ENCODE measurements around the gene HBG2. TPM values are rescaled to one million over a fixed set of nuclear protein-coding genes. Genes with fewer than 3 reads are reported as not detected.

HBG2 gene
- total and polyA plus RNA-seq, 2 of the 4 experiments (the other 2 are of a cell fraction): 0.54 TPM; not detected in 1

GRCh38 chr11:5232821-5233220, 21.8 kb downstream of the HBG2 start:
- H3K4me2 ChIP-seq (ENCODE audit: low read depth, low read length): no peak overlapping the region
- no peak overlapping the region for H4K91ac ChIP-seq (ENCODE audit: insufficient read depth, low read depth, low read length)
- TF ChIP-seq SMC3 (IDR thresholded peaks at IDR 0.05; ENCODE audit: low read depth, low read length) (no peak), RAD21 (IDR thresholded peaks at IDR 0.05; ENCODE audit: low read length) (no peak), MXI1 (IDR thresholded peaks at IDR 0.05; ENCODE audit: borderline replicate concordance, low read depth, low read length) (no peak), MAZ (IDR thresholded peaks at IDR 0.05; ENCODE audit: borderline replicate concordance, low read depth, low read length) (no peak), FOS (IDR thresholded peaks at IDR 0.05; ENCODE audit: low read depth, low read length) (no peak), BHLHE40 (IDR thresholded peaks at IDR 0.05; ENCODE audit: low read depth, low read length) (no peak), RCOR1 (IDR thresholded peaks at IDR 0.05; ENCODE audit: insufficient replicate concordance, low read length) (no peak), MAFK (IDR thresholded peaks at IDR 0.05; ENCODE audit: low read depth, low read length) (no peak), NFE2L2 (IDR thresholded peaks at IDR 0.05; ENCODE audit: low read depth, low read length) (no peak), POLR2A (IDR thresholded peaks at IDR 0.05; ENCODE audit: low read depth, low read length) (no peak), RFX5 (IDR thresholded peaks at IDR 0.05; ENCODE audit: low read depth, low read length) (no peak)
- TF ChIP-seq, protein P1, sequence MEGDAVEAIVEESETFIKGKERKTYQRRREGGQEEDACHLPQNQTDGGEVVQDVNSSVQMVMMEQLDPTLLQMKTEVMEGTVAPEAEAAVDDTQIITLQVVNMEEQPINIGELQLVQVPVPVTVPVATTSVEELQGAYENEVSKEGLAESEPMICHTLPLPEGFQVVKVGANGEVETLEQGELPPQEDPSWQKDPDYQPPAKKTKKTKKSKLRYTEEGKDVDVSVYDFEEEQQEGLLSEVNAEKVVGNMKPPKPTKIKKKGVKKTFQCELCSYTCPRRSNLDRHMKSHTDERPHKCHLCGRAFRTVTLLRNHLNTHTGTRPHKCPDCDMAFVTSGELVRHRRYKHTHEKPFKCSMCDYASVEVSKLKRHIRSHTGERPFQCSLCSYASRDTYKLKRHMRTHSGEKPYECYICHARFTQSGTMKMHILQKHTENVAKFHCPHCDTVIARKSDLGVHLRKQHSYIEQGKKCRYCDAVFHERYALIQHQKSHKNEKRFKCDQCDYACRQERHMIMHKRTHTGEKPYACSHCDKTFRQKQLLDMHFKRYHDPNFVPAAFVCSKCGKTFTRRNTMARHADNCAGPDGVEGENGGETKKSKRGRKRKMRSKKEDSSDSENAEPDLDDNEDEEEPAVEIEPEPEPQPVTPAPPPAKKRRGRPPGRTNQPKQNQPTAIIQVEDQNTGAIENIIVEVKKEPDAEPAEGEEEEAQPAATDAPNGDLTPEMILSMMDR (conservative IDR thresholded peaks at IDR 0.05; ENCODE audit: low read depth, low read length): no peak
- TF ChIP-seq, protein P2, sequence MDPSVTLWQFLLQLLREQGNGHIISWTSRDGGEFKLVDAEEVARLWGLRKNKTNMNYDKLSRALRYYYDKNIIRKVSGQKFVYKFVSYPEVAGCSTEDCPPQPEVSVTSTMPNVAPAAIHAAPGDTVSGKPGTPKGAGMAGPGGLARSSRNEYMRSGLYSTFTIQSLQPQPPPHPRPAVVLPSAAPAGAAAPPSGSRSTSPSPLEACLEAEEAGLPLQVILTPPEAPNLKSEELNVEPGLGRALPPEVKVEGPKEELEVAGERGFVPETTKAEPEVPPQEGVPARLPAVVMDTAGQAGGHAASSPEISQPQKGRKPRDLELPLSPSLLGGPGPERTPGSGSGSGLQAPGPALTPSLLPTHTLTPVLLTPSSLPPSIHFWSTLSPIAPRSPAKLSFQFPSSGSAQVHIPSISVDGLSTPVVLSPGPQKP (IDR thresholded peaks at IDR 0.05; ENCODE audit: borderline replicate concordance, low read depth, low read length): no peak
- no peak overlapping the region for H2BK20ac ChIP-seq (ENCODE audit: low read depth, low read length)
- H3K9ac ChIP-seq (ENCODE audit: low read depth, low read length): no peak overlapping the region
- ChIA-PET POLR2A (ENCODE audit: unreplicated experiment) (no interaction called here), CTCF (no interaction called here)
- 0 out of 2 replicates have a peak overlapping the region, but pooled peaks have one; percentile 23 for H4K5ac ChIP-seq (ENCODE audit: low read depth, low read length)
- H3K4ac ChIP-seq (ENCODE audit: low read depth, low read length): no peak overlapping the region
- H3K27me3 ChIP-seq (ENCODE audit: control insufficient read depth, insufficient read depth, low read length): no peaks in the 10 kb centered on the region
- no peak overlapping the region for H3K14ac ChIP-seq (replicated peaks; ENCODE audit: low read depth, low read length)
- H2BK5ac ChIP-seq (ENCODE audit: low read depth, low read length, poor library complexity, severe bottlenecking): no peak overlapping the region
- no peak overlapping the region for H2AK9ac ChIP-seq (replicated peaks; ENCODE audit: low read depth, low read length, poor library complexity)
- H3K79me1 ChIP-seq (ENCODE audit: low read depth in 1 of 2, low read length in 2 of 2): no peaks in the 10 kb centered on the region
- no TSS peak for BruUV-seq (replicated peaks)
- H2BK15ac ChIP-seq (ENCODE audit: low read depth, low read length): no peak overlapping the region; the same call in 2 of the 3 replicates
- intact Hi-C loops (cut with micrococcal nuclease): no loop called here
- peaks cover 6% of the 10 kb centered on the region; the same call in 1 of the 2 replicates for H3K9me1 ChIP-seq (ENCODE audit: insufficient read depth, low read length)
- H3K36me3 ChIP-seq (ENCODE audit: control insufficient read depth, insufficient read depth, low read length): no peaks in the 10 kb centered on the region
- DNase-seq: no peak
- H3K18ac ChIP-seq (ENCODE audit: low read depth, low read length): no peak overlapping the region
- no peak overlapping the region for H3K23ac ChIP-seq (ENCODE audit: low read depth, low read length)
- no peak overlapping the region for H3K56ac ChIP-seq (ENCODE audit: extremely low read depth, insufficient read depth, low read length)
- H3K4me3 ChIP-seq (ENCODE audit: insufficient read depth, low read depth, low read length): peak overlapping the region; percentile 16; the same call in 1 of the 2 replicates
- ATAC-seq (ENCODE audit: low read depth): no peak
- H3K27ac ChIP-seq (ENCODE audit: insufficient read depth, low read length): no peak overlapping the region
- peak overlapping the region; percentile 40; the same call in 1 of the 2 replicates for H2BK120ac ChIP-seq (ENCODE audit: low read depth, low read length)
- peak overlapping the region; percentile 59; the same call in 1 of the 2 replicates for H2AK5ac ChIP-seq (ENCODE audit: low read depth, low read length)
- no peaks in the 10 kb centered on the region for H4K20me1 ChIP-seq (ENCODE audit: insufficient read depth, low read length)
- no peak overlapping the region for H4K8ac ChIP-seq (ENCODE audit: low read depth in 2 of 2, low read length in 2 of 2)
- H3K4me1 ChIP-seq (ENCODE audit: control insufficient read depth, insufficient read depth, low read length): peaks cover 3% of the 10 kb centered on the region
- H3K9me3 ChIP-seq (ENCODE audit: control insufficient read depth, insufficient read depth, low read length): no peaks in the 10 kb centered on the region
- no peak overlapping the region for H2AFZ ChIP-seq (replicated peaks; ENCODE audit: low read length, poor library complexity)
- dilution Hi-C loops (cut with HindIII; ENCODE audit: low sequenced_read_pairs, unreplicated experiment): no loop called here
- WGBS, 2 experiments (ENCODE audit: extremely low coverage in 2 of 2, insufficient read length in 1 of 2): no CpG with 5 or more reads among the region's 2 CpGs
- in situ Hi-C loops (cut with MboI; ENCODE audit: low sequenced_read_pairs): no loop called here

Measured in IMR-90 (cell line).